ENCODE results near the gene C2CD5. TPM values are rescaled to one million over a fixed set of nuclear protein-coding genes. Genes with fewer than 3 reads are reported as not detected.

Gene C2CD5
- total RNA-seq, 1 donor from 2014 or later = 6.6 TPM

- Histone ChIP-seq H3K4me3 (ENCODE audit: low read depth, low read length) (no peak overlapping the region), H3K27me3 (ENCODE audit: control insufficient read depth, insufficient read depth, low read length) (no peaks in the 10 kb centered on the region), H3K36me3 (ENCODE audit: control insufficient read depth, insufficient read depth, low read length) (no peaks in the 10 kb centered on the region)
- TF ChIP-seq CTCF (IDR thresholded peaks at IDR 0.05; ENCODE audit: insufficient read depth, low read length, severe bottlenecking) = no peak
- FAIRE-seq = no peak
- no peak for DNase-seq (ENCODE audit: low read depth)
These were observed 32.1 kb upstream of the C2CD5 start for GRCh38 chr12:22576473-22576872.

- DNase-seq (ENCODE audit: low read depth) (no peak), FAIRE-seq (no peak)
- TF ChIP-seq CTCF (IDR thresholded peaks at IDR 0.05; ENCODE audit: insufficient read depth, low read length, severe bottlenecking) = no peak
These were observed 31.7 kb upstream of the C2CD5 start for GRCh38 chr12:22576065-22576464.

GRCh38 chr12:22574921-22575320 lies 30.6 kb upstream of the C2CD5 start:
- no peak for TF ChIP-seq CTCF (IDR thresholded peaks at IDR 0.05; ENCODE audit: insufficient read depth, low read length, severe bottlenecking)
- no peak for FAIRE-seq

More at GRCh38 chr12:22576065-22576464, 31.7 kb upstream of the C2CD5 start:
- Histone ChIP-seq H3K27me3 (ENCODE audit: control insufficient read depth, insufficient read depth, low read length) (no peaks in the 10 kb centered on the region), H3K4me3 (ENCODE audit: low read depth, low read length) (no peak overlapping the region), H3K36me3 (ENCODE audit: control insufficient read depth, insufficient read depth, low read length) (no peaks in the 10 kb centered on the region)

GRCh38 chr12:22573181-22573580 lies 28.8 kb upstream of the C2CD5 start:
- Histone ChIP-seq H3K36me3 (ENCODE audit: control insufficient read depth, insufficient read depth, low read length) (no peaks in the 10 kb centered on the region), H3K4me3 (ENCODE audit: low read depth, low read length) (no peak overlapping the region), H3K27me3 (ENCODE audit: control insufficient read depth, insufficient read depth, low read length) (no peaks in the 10 kb centered on the region)
- FAIRE-seq (no peak), DNase-seq (ENCODE audit: low read depth) (no peak)
- TF ChIP-seq CTCF (IDR thresholded peaks at IDR 0.05; ENCODE audit: insufficient read depth, low read length, severe bottlenecking) = no peak

More at GRCh38 chr12:22574921-22575320, 30.6 kb upstream of the C2CD5 start:
- H3K4me3 ChIP-seq (ENCODE audit: low read depth, low read length) = no peak overlapping the region
- no peaks in the 10 kb centered on the region for H3K27me3 ChIP-seq (ENCODE audit: control insufficient read depth, insufficient read depth, low read length)
- no peak for DNase-seq (ENCODE audit: low read depth)
- no peaks in the 10 kb centered on the region for H3K36me3 ChIP-seq (ENCODE audit: control insufficient read depth, insufficient read depth, low read length)

GRCh38 chr12:22569253-22569652 lies 24.9 kb upstream of the C2CD5 start:
- no peaks in the 10 kb centered on the region for H3K36me3 ChIP-seq (ENCODE audit: control insufficient read depth, insufficient read depth, low read length)
- no peak for TF ChIP-seq CTCF (IDR thresholded peaks at IDR 0.05; ENCODE audit: insufficient read depth, low read length, severe bottlenecking)
- no peak for FAIRE-seq
- H3K4me3 ChIP-seq (ENCODE audit: low read depth, low read length) = no peak overlapping the region
- no peak for DNase-seq (ENCODE audit: low read depth)
- H3K27me3 ChIP-seq (ENCODE audit: control insufficient read depth, insufficient read depth, low read length) = no peaks in the 10 kb centered on the region
